ENCODE measurements around the gene MAP4K5.
"Not testable (repeated sequence)": the region's sequence is repeated elsewhere in the genome, so short reads cannot be mapped to it uniquely, and the experiment has no call there.

MAP4K5 gene

GRCh38 chr14:50532502-50533240, at the start of gene MAP4K5:
Gene MAP4K5, minus strand, starts transcription at chr14:50532569. Its CDS starts 520 bp downstream, at chr14:50532049.
- no peak for FAIRE-seq

- no peak for FAIRE-seq
Measured at GRCh38 chr14:50578433-50578832, 46.1 kb upstream of the MAP4K5 start.

GRCh38 chr14:50577982-50578381, 45.6 kb upstream of the MAP4K5 start:
- no peak for FAIRE-seq

- FAIRE-seq = no peak
Measured at GRCh38 chr14:50575769-50576168, 43.4 kb upstream of the MAP4K5 start.

GRCh38 chr14:50573862-50574261, 41.5 kb upstream of the MAP4K5 start:
- FAIRE-seq = no peak

- FAIRE-seq = no peak
Measured at GRCh38 chr14:50569714-50570274, 37.4 kb upstream of the MAP4K5 start.

- no peak for FAIRE-seq
Measured at GRCh38 chr14:50562841-50563240, 30.5 kb upstream of the MAP4K5 start.

GRCh38 chr14:50560931-50561285, 28.5 kb upstream of the MAP4K5 start:
- no peak for FAIRE-seq

GRCh38 chr14:50559990-50560930, 27.9 kb upstream of the MAP4K5 start, which contains the start of gene ATL1:
Gene ATL1, plus strand, starts transcription at chr14:50560145. Its CDS starts 121 bp downstream, at chr14:50560266.
- no peak for FAIRE-seq

- FAIRE-seq = not testable (repeated sequence)
Measured at GRCh38 chr14:50552796-50553195, 20.4 kb upstream of the MAP4K5 start.

- FAIRE-seq = no peak
Measured at GRCh38 chr14:50551877-50552276, 19.5 kb upstream of the MAP4K5 start.

GRCh38 chr14:50550294-50550693, 17.9 kb upstream of the MAP4K5 start:
- FAIRE-seq = no peak

GRCh38 chr14:50545618-50546017, 13.2 kb upstream of the MAP4K5 start:
- FAIRE-seq = no peak

- FAIRE-seq = no peak
Measured at GRCh38 chr14:50544911-50545310, 12.5 kb upstream of the MAP4K5 start.

- FAIRE-seq = no peak
Measured at GRCh38 chr14:50542941-50543418, 10.6 kb upstream of the MAP4K5 start.

GRCh38 chr14:50541159-50541567, 8.8 kb upstream of the MAP4K5 start:
- no peak for FAIRE-seq

- no peak for FAIRE-seq
Measured at GRCh38 chr14:50539051-50539450, 6.7 kb upstream of the MAP4K5 start.

- not testable (repeated sequence) for FAIRE-seq
Measured at GRCh38 chr14:50538034-50538433, 5.7 kb upstream of the MAP4K5 start.

GRCh38 chr14:50534997-50535396, 2.6 kb upstream of the MAP4K5 start:
- no peak for FAIRE-seq

- no peak for FAIRE-seq
Measured at GRCh38 chr14:50534416-50534815, 2.0 kb upstream of the MAP4K5 start.

GRCh38 chr14:50533806-50534205, 1.4 kb upstream of the MAP4K5 start:
- FAIRE-seq = no peak

- no peak for FAIRE-seq
Measured at GRCh38 chr14:50533241-50533705, 904 bp upstream of the MAP4K5 start.

Measured in TTC549 (cell line).